ENCODE data around the gene PSMB4. TPM values are rescaled to one million over a fixed set of nuclear protein-coding genes. Genes with fewer than 3 reads are reported as not detected.

The PSMB4 gene
- polyA plus RNA-seq, 1 donor (not counting 4 experiments of a cell fraction or from before 2014, with no cell fraction given) = 340 TPM

DNA sequence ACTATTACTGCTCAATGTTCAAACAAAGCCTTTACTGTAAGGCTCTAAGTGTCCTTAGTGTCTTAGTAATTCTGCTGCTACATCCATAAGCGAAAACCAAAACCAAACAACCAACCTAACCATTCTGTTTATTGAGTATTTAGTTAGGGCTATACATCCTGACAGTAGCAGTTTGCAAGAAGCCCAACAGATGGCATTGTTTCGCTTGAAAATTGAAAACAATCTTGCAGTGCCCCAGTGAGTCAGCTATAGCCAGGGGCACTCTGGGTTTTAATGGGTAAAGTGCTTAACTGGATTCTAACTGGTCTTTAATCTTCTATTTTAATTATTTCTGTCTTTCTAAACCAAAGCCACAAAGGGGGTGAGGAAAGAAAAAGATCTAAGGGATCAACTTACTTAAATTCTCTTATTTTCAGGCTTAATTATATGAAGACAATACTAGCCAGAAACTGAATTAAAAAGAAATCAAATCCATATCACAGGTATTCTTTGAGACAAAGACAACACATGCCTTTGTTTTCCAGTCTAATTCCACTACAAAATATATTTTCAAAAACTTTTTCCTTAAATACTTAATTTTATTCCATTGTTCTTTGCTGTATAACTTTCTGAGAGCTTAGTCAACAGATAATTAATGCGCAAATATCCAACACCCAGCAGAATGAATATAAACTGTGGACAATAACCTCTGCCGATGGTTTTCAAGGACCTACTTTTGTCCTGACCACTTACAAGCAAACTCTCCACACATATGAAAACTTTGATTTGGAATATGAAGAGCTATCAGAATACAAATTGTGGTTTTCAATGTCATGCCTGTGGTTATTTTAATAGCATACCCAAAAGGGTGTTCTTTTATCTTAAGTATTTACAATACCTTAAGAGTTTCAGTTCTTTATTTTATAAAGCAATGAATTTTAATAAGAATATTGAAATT, 44.7 kb downstream of the PSMB4 start:
- FAIRE-seq (peak; percentile 93), DNase-seq (ENCODE audit: low read depth, low spot score) (peak; percentile 63)
- peaks cover 6 to 19% of the 10 kb centered on the region in 2 experiments for H3K36me3 ChIP-seq (ENCODE audit: control insufficient read depth in 2 of 2, extremely low read depth in 1 of 2, insufficient read depth in 2 of 2, low read length in 2 of 2)
- no peaks in the 10 kb centered on the region for H3K27me3 ChIP-seq (ENCODE audit: control insufficient read depth, extremely low read depth, insufficient read depth, low read length)
- no peaks in the 10 kb centered on the region for H3K9me3 ChIP-seq (ENCODE audit: control insufficient read depth, low read depth, low read length)
- H4K20me1 ChIP-seq (ENCODE audit: control insufficient read depth, extremely low read depth, insufficient read depth, low read length) = peaks cover 4% of the 10 kb centered on the region
- no peak overlapping the region for H3K4me2 ChIP-seq (ENCODE audit: control insufficient read depth, extremely low read depth, insufficient read depth, low read depth, low read length)
- H3K79me2 ChIP-seq (ENCODE audit: control insufficient read depth, insufficient read depth, low read length) = peaks cover 85% of the 10 kb centered on the region
- dilution Hi-C loops (cut with MboI; ENCODE audit: extremely low pct_ligation_motif_present, low sequenced_read_pairs) = no loop called here
- TF ChIP-seq EZH2 (IDR thresholded peaks at IDR 0.05; ENCODE audit: low read length) (no peak), CTCF (optimal IDR thresholded peaks at IDR 0.05 in 1 of 3, IDR thresholded peaks at IDR 0.05 in 1 of 3, conservative IDR thresholded peaks at IDR 0.05 in 1 of 3; ENCODE audit: extremely low read depth in 1 of 3, insufficient read depth in 2 of 3, low read length in 3 of 3) (peak; percentile 66 to 87 (median 68))
- H3K9me1 ChIP-seq (ENCODE audit: control insufficient read depth, extremely low read depth, insufficient read depth, low read length) = no peaks in the 10 kb centered on the region
- H3K27ac ChIP-seq (ENCODE audit: control insufficient read depth, insufficient read depth, low read length) = no peak overlapping the region
- no peak overlapping the region for H3K9ac ChIP-seq (ENCODE audit: control insufficient read depth, extremely low read depth, insufficient read depth, low read length)
- H3K4me1 ChIP-seq (ENCODE audit: control insufficient read depth, extremely low read depth, insufficient read depth, low read length) = peaks cover 16% of the 10 kb centered on the region
- H2AFZ ChIP-seq (ENCODE audit: control insufficient read depth, low read length) = no peak overlapping the region
- H3K4me3 ChIP-seq (ENCODE audit: control insufficient read depth in 2 of 3, extremely low read depth in 1 of 3, insufficient read depth in 2 of 3, low read depth in 1 of 3, low read length in 3 of 3) = no peak overlapping the region

- TF ChIP-seq EZH2 (IDR thresholded peaks at IDR 0.05; ENCODE audit: low read length) = no peak
- TF ChIP-seq CTCF (optimal IDR thresholded peaks at IDR 0.05 in 1 of 3, IDR thresholded peaks at IDR 0.05 in 1 of 3, conservative IDR thresholded peaks at IDR 0.05 in 1 of 3; ENCODE audit: extremely low read depth in 1 of 3, insufficient read depth in 2 of 3, low read length in 3 of 3) = no peak
- dilution Hi-C loops (cut with MboI; ENCODE audit: extremely low pct_ligation_motif_present, low sequenced_read_pairs) = no loop called here
- H3K4me1 ChIP-seq (ENCODE audit: control insufficient read depth, extremely low read depth, insufficient read depth, low read length) = peaks cover 16% of the 10 kb centered on the region
- H3K9me1 ChIP-seq (ENCODE audit: control insufficient read depth, extremely low read depth, insufficient read depth, low read length) = no peaks in the 10 kb centered on the region
- no peak overlapping the region for H3K27ac ChIP-seq (ENCODE audit: control insufficient read depth, insufficient read depth, low read length)
- H2AFZ ChIP-seq (ENCODE audit: control insufficient read depth, low read length) = no peak overlapping the region
- H3K9ac ChIP-seq (ENCODE audit: control insufficient read depth, extremely low read depth, insufficient read depth, low read length) = no peak overlapping the region
- DNase-seq (ENCODE audit: low read depth, low spot score) = no peak
- no peak overlapping the region for H3K4me3 ChIP-seq (ENCODE audit: control insufficient read depth in 2 of 3, extremely low read depth in 1 of 3, insufficient read depth in 2 of 3, low read depth in 1 of 3, low read length in 3 of 3)
- H3K27me3 ChIP-seq (ENCODE audit: control insufficient read depth, extremely low read depth, insufficient read depth, low read length) = no peaks in the 10 kb centered on the region
- peaks cover 81% of the 10 kb centered on the region for H3K79me2 ChIP-seq (ENCODE audit: control insufficient read depth, insufficient read depth, low read length)
- H3K36me3 ChIP-seq (ENCODE audit: control insufficient read depth in 2 of 2, extremely low read depth in 1 of 2, insufficient read depth in 2 of 2, low read length in 2 of 2) = peaks cover 6 to 19% of the 10 kb centered on the region in 2 experiments
- no peak overlapping the region for H3K4me2 ChIP-seq (ENCODE audit: control insufficient read depth, extremely low read depth, insufficient read depth, low read depth, low read length)
- FAIRE-seq = no peak
- no peaks in the 10 kb centered on the region for H3K9me3 ChIP-seq (ENCODE audit: control insufficient read depth, low read depth, low read length)
- peaks cover 4% of the 10 kb centered on the region for H4K20me1 ChIP-seq (ENCODE audit: control insufficient read depth, extremely low read depth, insufficient read depth, low read length)
These were observed 45.4 kb downstream of the PSMB4 start for GRCh38 chr1:151444783-151445177.

All from keratinocyte (primary cell).